SK-N-SH (cell line): ENCODE data around the gene LRMDA. TPM values are rescaled to one million over a fixed set of nuclear protein-coding genes. Genes with fewer than 3 reads are reported as not detected.

Experiments used
- CTCF ChIA-PET: fragments of 300-600, 350-600 bp; formaldehyde crosslinking; extraction: SDS; loops from one replicate; lab custom pipeline; 2021; lab: Yijun Ruan, JAX
- POLR2A ChIA-PET: fragments of 350-600 bp; sonication (Branson Sonifier 250); formaldehyde crosslinking; extraction: SDS; loops from one replicate; lab custom pipeline; 2020; ENCODE audit warnings: antibody characterized with exemption, inconsistent platforms; lab: Yijun Ruan, JAX
- DNase-seq: peaks from one replicate; pipeline ENCODE4 v3.0.0; 2012
- H2AFZ ChIP-seq: fragments of 200-600 bp; sonication (generic); 2 replicates; pipeline ENCODE4 v1.8.1; 2016; ENCODE audit warnings: antibody characterized with exemption, mild to moderate bottlenecking, low read depth
- H3F3A ChIP-seq: fragments of 200-600 bp; sonication (generic); replicated peaks from 2 replicates; pipeline ENCODE3; 2016; ENCODE audit warnings: antibody characterized with exemption, mild to moderate bottlenecking; ENCODE audit not compliant: insufficient read depth
- H3K27ac ChIP-seq, 2 experiments: fragments of 200-500 bp in 1 of 2; fragments of 200-600 bp in 1 of 2; sonication (Bioruptor generic) in 1 of 2; sonication (generic), shearing (Covaris generic) in 1 of 2; 2 replicates each; pipeline versions ENCODE4 v1.5.1 to v1.6.1; 2014 to 2016; ENCODE audit warnings: low read depth in 2 of 2, inconsistent platforms in 1 of 2, low read length in 1 of 2, mild to moderate bottlenecking in 1 of 2, mixed read lengths in 1 of 2
- H3K27me3 ChIP-seq: fragments of 200-600 bp; sonication (generic), shearing (Covaris generic); 2 replicates; pipeline ENCODE4 v1.6.1; 2016; ENCODE audit warnings: mixed run types; ENCODE audit not compliant: insufficient read depth
- H3K36me3 ChIP-seq, 2 experiments: fragments of 200-500 bp in 1 of 2; fragments of 200-600 bp in 1 of 2; sonication (Bioruptor generic) in 1 of 2; sonication (generic) in 1 of 2; replicated peaks in 1 of 2; 2 replicates each; pipeline versions ENCODE3 to v1.5.1; 2014 to 2016; ENCODE audit warnings: low read length in 1 of 2, mild to moderate bottlenecking in 1 of 2; ENCODE audit not compliant: insufficient read depth in 2 of 2, control insufficient read depth in 1 of 2
- H3K4me1 ChIP-seq, 2 experiments: fragments of 200-500 bp in 1 of 2; fragments of 200-600 bp in 1 of 2; sonication (Bioruptor generic) in 1 of 2; sonication (generic), shearing (Covaris generic) in 1 of 2; 2 replicates each; pipeline versions ENCODE4 v1.5.1 to v1.6.1; 2014 to 2016; ENCODE audit warnings: low read depth in 1 of 2, low read length in 1 of 2, mixed run types in 1 of 2; ENCODE audit not compliant: insufficient read depth in 2 of 2, control insufficient read depth in 1 of 2
- H3K4me2 ChIP-seq: fragments of 200-600 bp; sonication (generic), shearing (Covaris generic); 2 replicates; pipeline ENCODE4 v1.6.1; 2017; ENCODE audit warnings: mixed run types
- H3K4me3 ChIP-seq, 2 experiments: fragments of 200-500 bp in 1 of 2; fragments of 200-600 bp in 1 of 2; sonication (Bioruptor generic) in 1 of 2; sonication (generic), shearing (Covaris generic) in 1 of 2; 2 replicates each; pipeline versions ENCODE4 v1.5.1 to v1.8.1; 2014 to 2016; ENCODE audit warnings: low read depth in 2 of 2, inconsistent platforms in 1 of 2, low read length in 1 of 2, mild to moderate bottlenecking in 1 of 2, mixed read lengths in 1 of 2, moderate library complexity in 1 of 2
- H3K79me2 ChIP-seq: fragments of 200-600 bp; sonication (generic); 2 replicates; pipeline ENCODE4 v1.8.1; 2017; ENCODE audit warnings: mild to moderate bottlenecking; ENCODE audit not compliant: insufficient read depth
- H3K9ac ChIP-seq: fragments of 200-600 bp; sonication (generic); 2 replicates; pipeline ENCODE4 v1.6.1; 2017; ENCODE audit warnings: mixed run types
- H3K9me2 ChIP-seq: fragments of 200-600 bp; sonication (generic); 2 replicates; pipeline ENCODE4 v1.6.1; 2017; ENCODE audit warnings: mixed run types
- H3K9me3 ChIP-seq: fragments of 200-600 bp; sonication (generic); 2 replicates; pipeline ENCODE4 v1.6.1; 2017; ENCODE audit warnings: mixed run types, mild to moderate bottlenecking, moderate library complexity
- H4K20me1 ChIP-seq: fragments of 200-600 bp; sonication (generic); 2 replicates; pipeline ENCODE4 v1.6.1; 2017; ENCODE audit warnings: mild to moderate bottlenecking, mixed run types; ENCODE audit not compliant: insufficient read depth
- ELF1 ChIP-seq: IDR thresholded peaks from 2 replicates; pipeline ENCODE4 v1.4.0; 2012
- EZH2phosphoT487 ChIP-seq: fragments of 200-600 bp; sonication (generic); IDR thresholded peaks from 2 replicates; pipeline ENCODE4 v1.6.1; 2017; ENCODE audit warnings: low read depth, mixed run types, mild to moderate bottlenecking, antibody characterized with exemption, moderate library complexity, borderline replicate concordance
- FOSL2 ChIP-seq: IDR thresholded peaks from 2 replicates; pipeline ENCODE4 v1.4.0; 2012; ENCODE audit warnings: low read depth, mild to moderate bottlenecking, moderate library complexity, borderline replicate concordance
- FOXM1 ChIP-seq: IDR thresholded peaks from 2 replicates; pipeline ENCODE4 v1.4.0; 2012; ENCODE audit warnings: low read depth, mild to moderate bottlenecking
- GABPA ChIP-seq: IDR thresholded peaks from 2 replicates; pipeline ENCODE4 v1.4.0; 2012; ENCODE audit warnings: low read depth, mild to moderate bottlenecking
- GATA2 ChIP-seq: sonication (generic); formaldehyde crosslinking; IDR thresholded peaks from 2 replicates; pipeline ENCODE4 v1.5.0; 2020; ENCODE audit warnings: mild to moderate bottlenecking, missing genetic modification reagents
- JUND ChIP-seq: IDR thresholded peaks from 2 replicates; pipeline ENCODE4 v1.4.0; 2012
- MXI1 ChIP-seq: IDR thresholded peaks from 2 replicates; pipeline ENCODE4 v1.6.1; 2012; ENCODE audit warnings: mild to moderate bottlenecking, low read depth, low read length, improper control_type of control experiment
- NFIC ChIP-seq: IDR thresholded peaks from 2 replicates; pipeline ENCODE4 v1.4.0; 2012; ENCODE audit warnings: borderline replicate concordance
- NRF1 ChIP-seq: IDR thresholded peaks from 2 replicates; pipeline ENCODE4 v1.6.1; 2012; ENCODE audit warnings: low read depth, mild to moderate bottlenecking, low read length
- RAD21 ChIP-seq: IDR thresholded peaks from 2 replicates; pipeline ENCODE4 v1.6.1; 2012; ENCODE audit warnings: mild to moderate bottlenecking, low read length
- RCOR1 ChIP-seq: fragments of 150-350 bp; IDR thresholded peaks from 2 replicates; pipeline ENCODE4 v1.6.1; 2017; ENCODE audit warnings: antibody characterized with exemption, low read length
- RFX5 ChIP-seq: IDR thresholded peaks from 2 replicates; pipeline ENCODE4 v1.6.1; 2012; ENCODE audit warnings: mild to moderate bottlenecking, improper control_type of control experiment, low read length
- TCF12 ChIP-seq: IDR thresholded peaks from 2 replicates; pipeline ENCODE4 v1.4.0; 2012
- YY1 ChIP-seq: IDR thresholded peaks from 2 replicates; pipeline ENCODE4 v1.4.0; 2012; ENCODE audit warnings: low read depth, mild to moderate bottlenecking
- WGBS: methylation state at CpG from one replicate; pipeline ENCODE4 v1.1.6; 2017; ENCODE audit warnings: low lambda C conversion rate; 5-methylcytosine and 5-hydroxymethylcytosine counted together
- polyA plus RNA-seq, 3 experiments: library from polyadenylated mRNA; depleted of rRNA; stranded (reverse); fragments of >200 nt; gene quantifications; 2 replicates each; pipeline ENCODE4 v1.2.3, GENCODE V29; 2012
- TF ChIP-seq, protein P1 (sequence below): IDR thresholded peaks from 2 replicates; pipeline ENCODE4 v1.4.0; 2012; ENCODE audit warnings: low read depth
- TF ChIP-seq, protein P2 (sequence below): IDR thresholded peaks from 2 replicates; pipeline ENCODE4 v1.6.1; 2012; ENCODE audit warnings: mild to moderate bottlenecking, low read depth, low read length, moderate library complexity
- TF ChIP-seq, protein P3 (sequence below): fragments of 200-600 bp; sonication (generic); IDR thresholded peaks from 2 replicates; pipeline ENCODE4 v1.6.1; 2017; ENCODE audit warnings: antibody characterized with exemption, mild to moderate bottlenecking, moderate library complexity
- TF ChIP-seq, protein P4 (sequence below): IDR thresholded peaks from 2 replicates; pipeline ENCODE4 v1.4.0; 2012; ENCODE audit warnings: low read depth, borderline replicate concordance

Gene LRMDA
- polyA plus RNA-seq, 1 of the 3 experiments (the other 2 are of a cell fraction) = 0.95 TPM

DNA sequence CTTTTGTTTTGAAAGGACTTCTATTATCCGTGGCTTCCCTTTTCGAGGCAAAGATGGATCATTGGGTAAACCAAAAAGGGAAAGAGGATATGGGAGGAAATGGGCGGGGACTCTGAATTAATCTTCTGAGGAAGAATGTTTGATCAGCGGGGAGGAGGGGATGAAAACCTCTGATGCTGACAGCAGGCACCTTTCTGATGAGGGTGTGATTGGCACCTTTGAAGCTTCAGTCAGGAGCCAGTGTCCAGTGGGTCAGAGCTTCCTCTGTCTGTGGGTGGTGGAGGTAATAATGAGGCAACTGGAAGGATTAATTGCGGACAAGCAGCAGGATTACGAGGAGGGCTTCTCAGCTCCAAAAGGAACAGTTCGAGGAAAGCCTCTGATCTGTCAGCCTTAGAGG lies 877.6 kb downstream of the LRMDA start:
- POLR2A ChIA-PET = interaction anchor here (0.6 kb wide), 2 partner anchors 236 to 247 kb away, joined by 3 to 4 read pairs; no protein-coding TSS in a partner anchor
- CTCF ChIA-PET = interaction anchor here (0.6 to 1.4 kb wide), 7 partner anchors 15 to 1073 kb away, joined by 3 to 7 read pairs (median 4); partner anchors contain the start of gene COMTD1
- H4K20me1 ChIP-seq = no peaks in the 10 kb centered on the region
- H3K9ac ChIP-seq = no peak overlapping the region
- H3K4me2 ChIP-seq = peak overlapping the region; percentile 52
- H3K79me2 ChIP-seq = no peaks in the 10 kb centered on the region
- no peaks in the 10 kb centered on the region for H3K27me3 ChIP-seq
- no peak for TF ChIP-seq RFX5
- no peak for TF ChIP-seq GATA2 (CRISPR knock-in tag)
- TF ChIP-seq RAD21 = no peak
- TF ChIP-seq RCOR1 = no peak
- TF ChIP-seq, protein P1, sequence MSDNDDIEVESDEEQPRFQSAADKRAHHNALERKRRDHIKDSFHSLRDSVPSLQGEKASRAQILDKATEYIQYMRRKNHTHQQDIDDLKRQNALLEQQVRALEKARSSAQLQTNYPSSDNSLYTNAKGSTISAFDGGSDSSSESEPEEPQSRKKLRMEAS = no peak
- no peak for TF ChIP-seq YY1
- TF ChIP-seq ELF1 = no peak
- no peak for TF ChIP-seq NFIC
- no peak for TF ChIP-seq TCF12
- TF ChIP-seq FOSL2 = no peak
- TF ChIP-seq JUND = no peak
- TF ChIP-seq MXI1 = no peak
- TF ChIP-seq EZH2phosphoT487 = no peak
- no peak for TF ChIP-seq GABPA
- TF ChIP-seq, protein P2, sequence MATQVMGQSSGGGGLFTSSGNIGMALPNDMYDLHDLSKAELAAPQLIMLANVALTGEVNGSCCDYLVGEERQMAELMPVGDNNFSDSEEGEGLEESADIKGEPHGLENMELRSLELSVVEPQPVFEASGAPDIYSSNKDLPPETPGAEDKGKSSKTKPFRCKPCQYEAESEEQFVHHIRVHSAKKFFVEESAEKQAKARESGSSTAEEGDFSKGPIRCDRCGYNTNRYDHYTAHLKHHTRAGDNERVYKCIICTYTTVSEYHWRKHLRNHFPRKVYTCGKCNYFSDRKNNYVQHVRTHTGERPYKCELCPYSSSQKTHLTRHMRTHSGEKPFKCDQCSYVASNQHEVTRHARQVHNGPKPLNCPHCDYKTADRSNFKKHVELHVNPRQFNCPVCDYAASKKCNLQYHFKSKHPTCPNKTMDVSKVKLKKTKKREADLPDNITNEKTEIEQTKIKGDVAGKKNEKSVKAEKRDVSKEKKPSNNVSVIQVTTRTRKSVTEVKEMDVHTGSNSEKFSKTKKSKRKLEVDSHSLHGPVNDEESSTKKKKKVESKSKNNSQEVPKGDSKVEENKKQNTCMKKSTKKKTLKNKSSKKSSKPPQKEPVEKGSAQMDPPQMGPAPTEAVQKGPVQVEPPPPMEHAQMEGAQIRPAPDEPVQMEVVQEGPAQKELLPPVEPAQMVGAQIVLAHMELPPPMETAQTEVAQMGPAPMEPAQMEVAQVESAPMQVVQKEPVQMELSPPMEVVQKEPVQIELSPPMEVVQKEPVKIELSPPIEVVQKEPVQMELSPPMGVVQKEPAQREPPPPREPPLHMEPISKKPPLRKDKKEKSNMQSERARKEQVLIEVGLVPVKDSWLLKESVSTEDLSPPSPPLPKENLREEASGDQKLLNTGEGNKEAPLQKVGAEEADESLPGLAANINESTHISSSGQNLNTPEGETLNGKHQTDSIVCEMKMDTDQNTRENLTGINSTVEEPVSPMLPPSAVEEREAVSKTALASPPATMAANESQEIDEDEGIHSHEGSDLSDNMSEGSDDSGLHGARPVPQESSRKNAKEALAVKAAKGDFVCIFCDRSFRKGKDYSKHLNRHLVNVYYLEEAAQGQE = no peak
- TF ChIP-seq, protein P3, sequence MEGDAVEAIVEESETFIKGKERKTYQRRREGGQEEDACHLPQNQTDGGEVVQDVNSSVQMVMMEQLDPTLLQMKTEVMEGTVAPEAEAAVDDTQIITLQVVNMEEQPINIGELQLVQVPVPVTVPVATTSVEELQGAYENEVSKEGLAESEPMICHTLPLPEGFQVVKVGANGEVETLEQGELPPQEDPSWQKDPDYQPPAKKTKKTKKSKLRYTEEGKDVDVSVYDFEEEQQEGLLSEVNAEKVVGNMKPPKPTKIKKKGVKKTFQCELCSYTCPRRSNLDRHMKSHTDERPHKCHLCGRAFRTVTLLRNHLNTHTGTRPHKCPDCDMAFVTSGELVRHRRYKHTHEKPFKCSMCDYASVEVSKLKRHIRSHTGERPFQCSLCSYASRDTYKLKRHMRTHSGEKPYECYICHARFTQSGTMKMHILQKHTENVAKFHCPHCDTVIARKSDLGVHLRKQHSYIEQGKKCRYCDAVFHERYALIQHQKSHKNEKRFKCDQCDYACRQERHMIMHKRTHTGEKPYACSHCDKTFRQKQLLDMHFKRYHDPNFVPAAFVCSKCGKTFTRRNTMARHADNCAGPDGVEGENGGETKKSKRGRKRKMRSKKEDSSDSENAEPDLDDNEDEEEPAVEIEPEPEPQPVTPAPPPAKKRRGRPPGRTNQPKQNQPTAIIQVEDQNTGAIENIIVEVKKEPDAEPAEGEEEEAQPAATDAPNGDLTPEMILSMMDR = no peak
- TF ChIP-seq NRF1 = no peak
- TF ChIP-seq, protein P4, sequence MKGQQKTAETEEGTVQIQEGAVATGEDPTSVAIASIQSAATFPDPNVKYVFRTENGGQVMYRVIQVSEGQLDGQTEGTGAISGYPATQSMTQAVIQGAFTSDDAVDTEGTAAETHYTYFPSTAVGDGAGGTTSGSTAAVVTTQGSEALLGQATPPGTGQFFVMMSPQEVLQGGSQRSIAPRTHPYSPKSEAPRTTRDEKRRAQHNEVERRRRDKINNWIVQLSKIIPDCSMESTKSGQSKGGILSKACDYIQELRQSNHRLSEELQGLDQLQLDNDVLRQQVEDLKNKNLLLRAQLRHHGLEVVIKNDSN = no peak
- no peak for TF ChIP-seq FOXM1
- H3K4me3 ChIP-seq = no peak overlapping the region
- H3K9me3 ChIP-seq = no peaks in the 10 kb centered on the region
- WGBS = 63% methylated on average over 7 of the region's 7 CpGs
- peaks cover 7 to 11% of the 10 kb centered on the region in 2 experiments for H3K4me1 ChIP-seq
- DNase-seq = no peak
- peaks cover 21% of the 10 kb centered on the region for H3F3A ChIP-seq
- no peaks in the 10 kb centered on the region for H3K36me3 ChIP-seq
- H2AFZ ChIP-seq = no peak overlapping the region
- H3K9me2 ChIP-seq = no peaks in the 10 kb centered on the region
- H3K27ac ChIP-seq = peak overlapping the region; percentile 61 to 93
